Epithelial cell of esophagus (primary cell): ENCODE results near the gene TCP11L2.

ENCODE experiments used
- DNase-seq: peaks from one replicate; pipeline ENCODE4 v3.0.0; 2010; ENCODE audit warnings: low read depth
- H3K4me3 ChIP-seq: 2 replicates; pipeline ENCODE4 v1.5.1; 2011; ENCODE audit warnings: mild to moderate bottlenecking, low read length, control low read depth
- CTCF ChIP-seq: IDR thresholded peaks from 2 replicates; pipeline ENCODE4 v1.5.1; 2011; ENCODE audit warnings: low read depth, mild to moderate bottlenecking, low read length, control low read depth, inconsistent platforms; ENCODE audit not compliant: insufficient read depth; ENCODE audit errors: missing control alignments

TCP11L2 gene

GRCh38 chr12:106357549-106358395, 55.2 kb downstream of the TCP11L2 start, which contains the start of gene POLR3B:
Gene POLR3B (plus strand): TSS chr12:106357748. CDS start chr12:106357880, 132 bp downstream.
- DNase-seq, result peak; percentile 97
- peak; percentile 93 for TF ChIP-seq CTCF
- H3K4me3 ChIP-seq, result peak within 1 kb of the TSS; percentile 89

GRCh38 chr12:106358396-106359241, 56.1 kb downstream of the TCP11L2 start:
- DNase-seq, result peak; percentile 27
- no peak for TF ChIP-seq CTCF
- peak overlapping the region; percentile 89 for H3K4me3 ChIP-seq

- TF ChIP-seq CTCF, result no peak
- no peak overlapping the region for H3K4me3 ChIP-seq
- no peak for DNase-seq
These were observed 57.3 kb downstream of the TCP11L2 start for GRCh38 chr12:106359646-106360399.

GRCh38 chr12:106360400-106360994, 58.0 kb downstream of the TCP11L2 start:
- DNase-seq, result no peak
- no peak for TF ChIP-seq CTCF
- no peak overlapping the region for H3K4me3 ChIP-seq

- DNase-seq, result no peak
- no peak for TF ChIP-seq CTCF
- H3K4me3 ChIP-seq, result no peak overlapping the region
These were observed 60.4 kb downstream of the TCP11L2 start for GRCh38 chr12:106362971-106363370.

GRCh38 chr12:106364261-106364660, 61.7 kb downstream of the TCP11L2 start:
- no peak for TF ChIP-seq CTCF
- DNase-seq, result no peak
- no peak overlapping the region for H3K4me3 ChIP-seq
